HEK293T (cell line): ENCODE data around the gene GNPDA1.
"Not testable (repeated sequence)": the region's sequence is repeated elsewhere in the genome, so short reads cannot be mapped to it uniquely, and the experiment has no call there.

Source experiments
- CTCF ChIA-PET: fragments of 350-600 bp; formaldehyde crosslinking; extraction: SDS; loops from one replicate; lab custom pipeline; 2021; ENCODE audit warnings: antibody characterized with exemption, inconsistent platforms; lab: Yijun Ruan, JAX
- POLR2A ChIA-PET: fragments of 350-600 bp; formaldehyde crosslinking; extraction: SDS; loops from one replicate; lab custom pipeline; 2020; ENCODE audit warnings: antibody characterized with exemption, inconsistent platforms; lab: Yijun Ruan, JAX
- DNase-seq: peaks from one replicate; pipeline ENCODE4 v3.0.0; 2012; ENCODE audit warnings: mixed read lengths; ENCODE audit errors: extremely low spot score
- ARNT ChIP-seq: fragments of 450-650 bp; IDR thresholded peaks from 2 replicates; pipeline ENCODE4 v1.6.1; 2017; ENCODE audit warnings: mild to moderate bottlenecking
- BHLHE40 ChIP-seq: fragments of 450-650 bp; IDR thresholded peaks from 2 replicates; pipeline ENCODE4 v1.6.1; 2016; ENCODE audit warnings: mild to moderate bottlenecking, moderate library complexity, borderline replicate concordance
- CTBP1 ChIP-seq: fragments of 450-650 bp; IDR thresholded peaks from 2 replicates; pipeline ENCODE4 v1.6.1; 2016; ENCODE audit warnings: borderline replicate concordance
- ELF4 ChIP-seq: fragments of 450-650 bp; IDR thresholded peaks from 2 replicates; pipeline ENCODE4 v1.6.1; 2017; ENCODE audit warnings: antibody characterized with exemption
- FOXA1 ChIP-seq: fragments of 450-650 bp; IDR thresholded peaks from 2 replicates; pipeline ENCODE4 v1.6.1; 2016; ENCODE audit warnings: mild to moderate bottlenecking
- FOXK2 ChIP-seq: fragments of 450-650 bp; IDR thresholded peaks from 2 replicates; pipeline ENCODE4 v1.6.1; 2016; ENCODE audit warnings: mild to moderate bottlenecking
- FOXM1 ChIP-seq: fragments of 450-650 bp; IDR thresholded peaks from 2 replicates; pipeline ENCODE4 v1.6.1; 2017; ENCODE audit warnings: mild to moderate bottlenecking, borderline replicate concordance
- HDGF ChIP-seq: fragments of 450-650 bp; IDR thresholded peaks from 2 replicates; pipeline ENCODE4 v1.6.1; 2017; ENCODE audit warnings: antibody characterized with exemption, borderline replicate concordance
- L3MBTL2 ChIP-seq: fragments of 450-650 bp; conservative IDR thresholded peaks from 2 replicates; pipeline ENCODE4 v1.6.1; 2016; ENCODE audit warnings: mild to moderate bottlenecking
- LEF1 ChIP-seq: fragments of 450-650 bp; IDR thresholded peaks from 2 replicates; pipeline ENCODE4 v1.6.1; 2017; ENCODE audit warnings: mild to moderate bottlenecking, borderline replicate concordance
- NFRKB ChIP-seq: fragments of 450-650 bp; IDR thresholded peaks from 2 replicates; pipeline ENCODE4 v1.6.1; 2016; ENCODE audit warnings: mild to moderate bottlenecking, moderate library complexity
- PKNOX1 ChIP-seq: fragments of 450-650 bp; IDR thresholded peaks from 2 replicates; pipeline ENCODE4 v1.6.1; 2016
- SP1 ChIP-seq: fragments of 450-650 bp; IDR thresholded peaks from 2 replicates; pipeline ENCODE4 v1.6.1; 2017
- SUZ12 ChIP-seq: fragments of 450-650 bp; IDR thresholded peaks from 2 replicates; pipeline ENCODE4 v1.6.1; 2016; ENCODE audit warnings: mild to moderate bottlenecking
- TARDBP ChIP-seq: fragments of 450-650 bp; IDR thresholded peaks from 2 replicates; pipeline ENCODE4 v1.6.1; 2016
- ZNF384 ChIP-seq: fragments of 450-650 bp; IDR thresholded peaks from 2 replicates; pipeline ENCODE4 v1.6.1; 2016

Gene GNPDA1

GRCh38 chr5:142053426-142054151 is 40.8 kb upstream of the GNPDA1 start:
- ChIA-PET CTCF (interaction anchor here (0.6 to 1.1 kb wide), 4 partner anchors 16 to 639 kb away, joined by 3 to 5 read pairs (median 4); partner anchors contain the start of genes GNPDA1 and RNF14), POLR2A (interaction anchor here (1.1 kb wide), 1 partner anchor 41 kb away, joined by 4 read pairs; the partner anchor contains the start of gene GNPDA1)
- no peak for DNase-seq
- TF ChIP-seq L3MBTL2 (no peak), HDGF (no peak), NFRKB (no peak), SP1 (no peak), SUZ12 (no peak), ARNT (no peak), PKNOX1 (no peak), CTBP1 (no peak), ZNF384 (no peak), LEF1 (no peak), ELF4 (no peak), FOXK2 (no peak), FOXM1 (no peak), TARDBP (no peak), FOXA1 (no peak), BHLHE40 (no peak)

GRCh38 chr5:142052026-142052425 is 39.2 kb upstream of the GNPDA1 start:
- POLR2A ChIA-PET, CTCF ChIA-PET, DNase-seq: not testable (repeated sequence)

- TF ChIP-seq L3MBTL2 (no peak), PKNOX1 (no peak), LEF1 (no peak), HDGF (no peak), SP1 (no peak), FOXM1 (no peak), CTBP1 (no peak), BHLHE40 (no peak), FOXK2 (no peak), ARNT (no peak), ZNF384 (no peak), SUZ12 (no peak), FOXA1 (no peak), TARDBP (no peak), ELF4 (no peak), NFRKB (no peak)
- ChIA-PET POLR2A (no interaction called here), CTCF (no interaction called here)
- DNase-seq: no peak
Measured at GRCh38 chr5:142048272-142048671, 35.4 kb upstream of the GNPDA1 start.

GRCh38 chr5:142046191-142046590 is 33.4 kb upstream of the GNPDA1 start:
- TF ChIP-seq SP1 (no peak), FOXK2 (no peak)
- no peak for DNase-seq
- ChIA-PET POLR2A (no interaction called here), CTCF (no interaction called here)

GRCh38 chr5:142040881-142041280 is 28.1 kb upstream of the GNPDA1 start:
- CTCF ChIA-PET, POLR2A ChIA-PET, DNase-seq: not testable (repeated sequence)

GRCh38 chr5:142040285-142040684 is 27.5 kb upstream of the GNPDA1 start:
- CTCF ChIA-PET: no interaction called here

More at GRCh38 chr5:142040285-142040684, 27.5 kb upstream of the GNPDA1 start:
- no peak for DNase-seq
- POLR2A ChIA-PET: no interaction called here
- TF ChIP-seq FOXA1: no peak
- TF ChIP-seq ELF4: no peak
- no peak for TF ChIP-seq BHLHE40
- no peak for TF ChIP-seq PKNOX1
- TF ChIP-seq ZNF384: no peak
- no peak for TF ChIP-seq LEF1
- TF ChIP-seq SUZ12: no peak
